SH-SY5Y (cell line): ENCODE data around the gene SPTBN2.

ENCODE experiments used
- GATA2 ChIP-seq: IDR thresholded peaks from 2 replicates; pipeline ENCODE4 v1.6.1; 2011; ENCODE audit warnings: mild to moderate bottlenecking, low read depth, low read length
- GATA3 ChIP-seq: IDR thresholded peaks from 2 replicates; pipeline ENCODE4 v1.6.1; 2011; ENCODE audit warnings: low read depth, mild to moderate bottlenecking, low read length, moderate library complexity

- TF ChIP-seq GATA3, result no peak
- no peak for TF ChIP-seq GATA2
Observed at GRCh38 chr11:66683877-66684276, 45.1 kb downstream of the SPTBN2 start.
